Measurements from ENCODE around the gene ATP8A2.
A peak's percentile ranks its signal among the peaks of the same experiment; 100 is the strongest.

Gene ATP8A2

GRCh38 chr13:26021516-26021915 is 649.7 kb downstream of the ATP8A2 start:
- TF ChIP-seq, protein P1, sequence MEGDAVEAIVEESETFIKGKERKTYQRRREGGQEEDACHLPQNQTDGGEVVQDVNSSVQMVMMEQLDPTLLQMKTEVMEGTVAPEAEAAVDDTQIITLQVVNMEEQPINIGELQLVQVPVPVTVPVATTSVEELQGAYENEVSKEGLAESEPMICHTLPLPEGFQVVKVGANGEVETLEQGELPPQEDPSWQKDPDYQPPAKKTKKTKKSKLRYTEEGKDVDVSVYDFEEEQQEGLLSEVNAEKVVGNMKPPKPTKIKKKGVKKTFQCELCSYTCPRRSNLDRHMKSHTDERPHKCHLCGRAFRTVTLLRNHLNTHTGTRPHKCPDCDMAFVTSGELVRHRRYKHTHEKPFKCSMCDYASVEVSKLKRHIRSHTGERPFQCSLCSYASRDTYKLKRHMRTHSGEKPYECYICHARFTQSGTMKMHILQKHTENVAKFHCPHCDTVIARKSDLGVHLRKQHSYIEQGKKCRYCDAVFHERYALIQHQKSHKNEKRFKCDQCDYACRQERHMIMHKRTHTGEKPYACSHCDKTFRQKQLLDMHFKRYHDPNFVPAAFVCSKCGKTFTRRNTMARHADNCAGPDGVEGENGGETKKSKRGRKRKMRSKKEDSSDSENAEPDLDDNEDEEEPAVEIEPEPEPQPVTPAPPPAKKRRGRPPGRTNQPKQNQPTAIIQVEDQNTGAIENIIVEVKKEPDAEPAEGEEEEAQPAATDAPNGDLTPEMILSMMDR (IDR thresholded peaks at IDR 0.05; ENCODE audit: insufficient read depth, low read depth, low read length, missing control alignments): no peak
- DNase-seq (ENCODE audit: low read depth): peak; percentile 74
- no peak overlapping the region for H3K4me3 ChIP-seq (ENCODE audit: low read length)

DNA sequence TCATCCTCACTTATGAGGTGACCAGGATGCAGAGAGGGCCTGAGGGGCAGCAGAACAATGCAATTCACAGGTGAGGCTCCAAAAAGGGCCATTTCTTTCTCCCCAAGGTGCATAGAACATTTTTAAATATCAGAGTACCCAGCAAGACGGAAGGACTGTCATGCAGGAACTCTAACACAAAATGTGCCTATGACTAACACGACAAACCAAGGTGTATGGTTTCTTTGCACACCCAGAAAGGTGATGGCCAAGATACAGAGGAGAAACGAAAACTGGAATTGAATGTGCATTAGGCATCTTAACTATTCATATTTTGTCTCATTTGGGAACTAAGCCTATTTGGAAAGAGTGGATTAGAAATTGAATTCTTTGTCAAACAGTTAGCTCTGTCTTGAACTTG is 650.2 kb downstream of the ATP8A2 start:
- TF ChIP-seq, protein P1 (IDR thresholded peaks at IDR 0.05; ENCODE audit: insufficient read depth, low read depth, low read length, missing control alignments): no peak
- no peak overlapping the region for H3K4me3 ChIP-seq (ENCODE audit: low read length)
- DNase-seq (ENCODE audit: low read depth): no peak

- H3K4me3 ChIP-seq (ENCODE audit: low read length): no peak overlapping the region
- peak; percentile 78 for DNase-seq (ENCODE audit: low read depth)
- TF ChIP-seq, protein P1 (IDR thresholded peaks at IDR 0.05; ENCODE audit: insufficient read depth, low read depth, low read length, missing control alignments): no peak
Measured at GRCh38 chr13:26022538-26023292, 650.9 kb downstream of the ATP8A2 start.

- no peak overlapping the region for H3K4me3 ChIP-seq (ENCODE audit: low read length)
- TF ChIP-seq, protein P1 (IDR thresholded peaks at IDR 0.05; ENCODE audit: insufficient read depth, low read depth, low read length, missing control alignments): no peak
- DNase-seq (ENCODE audit: low read depth): no peak
Measured at GRCh38 chr13:26024558-26024957, 652.8 kb downstream of the ATP8A2 start.

- no peak for DNase-seq (ENCODE audit: low read depth)
- no peak overlapping the region for H3K4me3 ChIP-seq (ENCODE audit: low read length)
- TF ChIP-seq, protein P1 (IDR thresholded peaks at IDR 0.05; ENCODE audit: insufficient read depth, low read depth, low read length, missing control alignments): no peak
Measured at GRCh38 chr13:26025196-26025595, 653.4 kb downstream of the ATP8A2 start.

DNA sequence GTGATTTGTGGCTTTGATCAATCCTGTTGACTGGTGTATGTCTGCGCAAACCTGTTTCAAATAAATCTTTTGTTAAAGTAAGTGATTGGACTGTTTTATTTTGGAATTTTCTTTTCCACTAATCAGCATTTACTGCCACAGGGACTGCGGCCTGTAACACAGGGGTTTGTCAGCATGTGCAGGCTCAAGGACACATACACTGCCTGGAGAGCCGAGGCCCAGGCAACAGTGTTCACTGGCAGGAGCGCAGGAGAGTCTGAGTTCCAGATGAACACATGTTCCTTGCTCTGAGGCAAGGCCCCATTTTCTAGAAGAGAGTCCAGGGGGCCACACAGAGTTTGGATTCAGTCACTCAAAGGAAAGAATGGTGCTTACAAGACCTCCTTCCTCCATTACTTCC is 654.0 kb downstream of the ATP8A2 start:
- no peak overlapping the region for H3K4me3 ChIP-seq (ENCODE audit: low read length)
- TF ChIP-seq, protein P1 (IDR thresholded peaks at IDR 0.05; ENCODE audit: insufficient read depth, low read depth, low read length, missing control alignments): no peak
- DNase-seq (ENCODE audit: low read depth): no peak

DNA sequence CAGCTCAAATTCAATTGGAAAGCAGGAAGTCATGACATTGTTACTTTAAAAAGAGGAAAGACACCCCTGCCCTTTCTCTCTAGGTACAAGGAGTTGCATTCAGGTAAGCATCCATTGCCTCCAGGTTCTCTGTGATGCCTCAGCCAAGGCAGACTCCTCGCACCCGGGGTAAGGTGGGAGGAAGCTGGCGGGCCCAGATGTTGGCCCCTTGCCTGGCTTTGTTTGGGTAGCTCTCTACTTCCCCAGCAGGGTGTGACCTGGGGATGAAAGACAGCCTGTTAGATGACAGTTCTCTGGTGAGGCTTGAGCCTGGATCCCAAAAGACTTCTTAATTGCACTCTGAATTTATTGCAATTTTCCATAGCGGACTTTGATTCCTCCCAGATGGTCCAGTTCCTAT is 654.4 kb downstream of the ATP8A2 start:
- H3K4me3 ChIP-seq (ENCODE audit: low read length): no peak overlapping the region
- TF ChIP-seq, protein P1 (IDR thresholded peaks at IDR 0.05; ENCODE audit: insufficient read depth, low read depth, low read length, missing control alignments): no peak
- no peak for DNase-seq (ENCODE audit: low read depth)
